GM21423 (cell line): Measurements from ENCODE around the gene MESP2.
"Not testable (repeated sequence)": the region's sequence is repeated elsewhere in the genome, so short reads cannot be mapped to it uniquely, and the experiment has no call there.

Experiments used
- ATAC-seq: cut with Tn5 transposase; IDR thresholded peaks from one replicate; pipeline ENCODE4 v1.9.1; 2021; ENCODE audit warnings: mild to moderate bottlenecking, moderate library complexity; ENCODE audit not compliant: unreplicated experiment

Gene MESP2

DNA sequence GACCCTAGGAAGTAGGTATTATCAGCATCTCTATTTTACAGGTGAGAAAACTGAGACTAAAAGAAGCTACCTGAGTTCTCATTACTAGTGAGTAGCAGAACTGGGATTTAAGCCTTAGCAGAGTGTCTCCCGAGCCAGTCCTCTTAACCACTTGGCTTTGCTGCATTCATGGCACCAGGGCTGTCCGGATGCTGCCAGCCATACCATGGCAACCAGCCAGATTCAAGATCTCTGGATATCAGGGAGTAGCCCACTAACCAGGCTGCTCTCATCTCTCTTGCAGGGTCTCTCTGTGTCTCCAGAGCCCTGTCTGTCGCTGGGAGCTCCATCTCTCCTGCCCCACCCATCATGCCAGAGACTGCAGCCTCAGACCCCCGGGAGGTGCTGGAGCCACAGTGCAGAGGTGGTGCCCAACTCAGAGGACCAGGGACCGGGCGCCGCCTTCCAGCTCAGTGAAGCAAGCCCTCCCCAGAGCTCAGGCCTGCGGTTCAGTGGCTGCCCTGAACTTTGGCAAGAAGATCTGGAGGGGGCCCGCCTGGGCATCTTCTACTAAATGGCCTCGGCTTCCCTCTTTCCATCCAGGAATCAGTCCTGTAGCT lies 1.7 kb downstream of the MESP2 start:
- no peak for ATAC-seq

DNA sequence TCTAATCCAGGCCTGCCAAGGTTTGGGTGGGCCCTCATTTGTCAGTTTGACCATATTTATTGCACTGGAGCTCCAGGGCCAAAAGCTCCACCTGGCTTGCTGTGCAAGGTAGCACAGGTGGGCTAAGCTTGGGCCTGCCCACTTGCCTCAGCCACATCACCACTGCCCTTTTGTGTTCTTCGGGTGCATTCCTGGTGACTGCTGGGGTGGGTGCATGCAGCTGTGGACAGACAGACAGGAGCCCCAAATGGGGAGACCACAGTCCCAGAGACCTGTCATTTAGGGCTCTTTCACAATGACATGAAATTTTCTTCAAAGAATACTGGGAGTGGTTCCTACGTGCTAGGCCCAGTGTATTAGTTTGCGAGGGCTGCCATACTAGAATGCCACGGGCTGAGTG lies 2.7 kb downstream of the MESP2 start:
- ATAC-seq: no peak

GRCh38 chr15:89780601-89781000 lies 4.5 kb downstream of the MESP2 start:
- ATAC-seq: no peak

GRCh38 chr15:89781055-89781454 lies 4.9 kb downstream of the MESP2 start:
- no peak for ATAC-seq

GRCh38 chr15:89781891-89782618 lies 5.9 kb downstream of the MESP2 start:
- ATAC-seq: no peak

DNA sequence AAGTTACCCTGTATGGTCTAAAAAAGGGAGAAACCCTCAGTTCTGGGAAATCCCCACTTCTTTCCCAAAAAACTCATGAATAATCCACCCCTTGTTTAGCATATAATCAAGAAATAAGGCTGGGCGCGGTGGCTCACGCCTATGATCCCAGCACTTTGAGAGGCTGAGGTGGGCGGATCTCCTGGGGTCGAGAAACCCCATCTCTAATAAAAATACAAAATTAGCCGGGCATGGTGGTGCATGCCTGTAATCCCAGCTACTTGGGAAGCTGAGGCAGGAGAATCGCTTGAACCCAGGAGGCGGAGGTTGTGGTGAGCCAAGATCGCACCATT lies 6.5 kb downstream of the MESP2 start:
- not testable (repeated sequence) for ATAC-seq

DNA sequence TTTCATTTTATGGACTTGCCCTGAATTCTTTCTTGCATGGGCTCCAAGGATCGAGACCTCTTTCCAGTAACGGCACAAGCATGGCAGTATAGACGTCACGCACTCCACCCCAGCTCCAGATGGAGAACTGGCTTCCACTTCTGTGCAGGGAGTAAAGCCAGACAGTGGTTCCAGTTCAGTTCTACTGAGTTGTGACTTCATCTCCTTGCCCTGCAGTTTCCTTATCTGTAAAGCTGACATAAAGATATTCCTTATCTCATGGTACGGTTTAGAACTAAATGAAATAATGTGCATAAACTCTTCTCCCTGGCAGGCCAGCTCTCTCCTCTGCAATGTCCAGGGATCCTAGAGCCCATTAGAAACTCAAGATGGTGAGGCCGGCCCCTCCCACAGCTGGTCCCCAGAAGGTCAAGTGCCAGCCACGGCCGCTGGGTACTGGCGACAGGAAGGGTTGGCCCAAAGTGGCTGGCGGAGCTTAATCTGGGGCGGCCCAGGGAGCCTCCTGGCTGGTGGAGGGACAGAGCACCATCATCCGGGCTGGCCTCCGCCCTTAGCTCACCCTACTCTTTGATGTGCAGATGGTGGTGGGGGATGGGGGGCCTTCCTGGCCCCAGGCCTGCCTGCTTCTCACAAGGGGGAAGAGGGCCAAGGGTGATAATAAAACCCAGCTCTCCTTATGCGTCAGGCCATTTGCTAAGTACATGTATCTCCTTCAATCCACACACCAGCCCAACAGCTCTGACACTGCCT lies 7.2 kb downstream of the MESP2 start:
- no peak for ATAC-seq

DNA sequence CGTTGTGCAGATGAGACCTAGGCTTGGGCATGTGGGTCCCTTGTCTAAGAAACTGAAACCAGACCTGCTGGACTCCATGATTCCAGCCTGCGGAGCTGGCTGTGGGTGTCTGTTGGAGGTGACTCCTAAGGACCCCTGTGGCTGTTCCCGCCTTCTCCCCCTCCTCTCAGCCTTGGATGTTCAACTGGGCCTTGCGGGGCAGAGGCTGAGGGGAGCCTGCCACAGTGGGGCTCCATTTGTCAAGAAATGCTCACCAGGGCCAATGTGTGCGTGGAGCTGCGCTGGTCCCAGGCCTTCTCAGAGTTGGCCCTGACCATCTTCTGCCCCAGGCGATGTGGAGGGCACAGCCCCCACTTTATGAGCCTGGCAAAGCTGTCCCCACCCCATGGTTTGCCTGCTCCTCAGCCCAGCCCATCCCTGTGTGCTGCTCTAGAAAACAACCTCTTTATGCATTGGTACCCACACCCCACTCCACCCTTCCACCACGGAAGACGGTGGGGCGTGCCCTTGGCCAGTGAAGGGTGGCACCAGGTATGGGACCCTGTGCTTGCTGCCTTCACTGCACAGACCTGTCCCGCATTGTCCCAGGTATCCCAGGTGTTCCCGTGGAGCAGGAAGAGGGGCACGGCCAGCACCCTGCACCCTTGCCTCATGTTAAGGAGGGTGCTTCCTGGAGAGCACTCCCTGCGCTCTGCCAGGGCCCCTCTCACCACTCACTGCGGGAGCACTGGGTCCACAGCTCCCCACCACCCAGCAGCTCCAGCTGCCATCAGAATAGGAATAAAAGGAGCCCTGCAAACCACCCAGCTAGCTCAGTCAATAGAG lies 7.9 kb downstream of the MESP2 start:
- no peak for ATAC-seq

GRCh38 chr15:89784686-89784960 lies 8.5 kb downstream of the MESP2 start:
- no peak for ATAC-seq

GRCh38 chr15:89785064-89785773 lies 9.1 kb downstream of the MESP2 start:
- no peak for ATAC-seq

DNA sequence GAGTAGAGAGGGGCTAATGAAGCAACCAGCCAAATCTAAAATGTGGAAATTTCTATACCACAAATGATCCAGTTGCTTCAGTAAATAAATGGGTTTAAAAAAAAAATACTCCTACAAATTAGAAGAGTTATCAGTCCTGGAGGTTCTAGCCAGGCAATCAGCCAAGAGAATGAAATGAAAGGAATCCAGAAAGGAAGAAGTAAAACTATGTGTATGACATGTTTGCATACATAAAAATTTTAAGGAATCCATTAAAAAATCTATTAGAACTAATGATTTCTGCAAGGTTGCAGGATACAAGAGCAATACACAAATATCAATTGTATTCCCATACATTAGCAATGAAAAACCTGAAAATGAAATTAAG lies 9.6 kb downstream of the MESP2 start:
- ATAC-seq: no peak

- ATAC-seq: no peak
These were observed 11.8 kb downstream of the MESP2 start for GRCh38 chr15:89787944-89788343.

GRCh38 chr15:89788585-89788984 lies 12.5 kb downstream of the MESP2 start:
- not testable (repeated sequence) for ATAC-seq

GRCh38 chr15:89790206-89790605 lies 14.1 kb downstream of the MESP2 start:
- no peak for ATAC-seq

DNA sequence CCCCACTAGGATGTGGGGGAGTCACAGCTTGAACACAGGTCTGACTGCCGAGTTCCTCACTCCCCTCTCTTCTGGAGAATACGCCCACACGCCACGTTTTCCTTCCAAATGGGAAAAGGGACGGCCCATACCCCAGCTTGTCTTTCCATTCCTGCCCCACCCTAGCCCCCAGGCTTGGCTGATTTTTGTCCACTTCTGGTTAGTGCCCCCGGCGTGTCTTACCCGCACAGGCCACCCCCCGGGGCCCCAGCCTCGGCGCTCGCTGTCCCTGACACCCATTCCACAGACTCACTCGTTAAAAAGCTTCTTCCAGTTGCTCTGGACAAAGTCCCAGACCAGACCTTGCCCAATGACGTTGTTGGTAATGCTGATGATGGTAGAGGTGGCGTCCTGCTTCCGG lies 14.5 kb downstream of the MESP2 start:
- ATAC-seq: no peak

DNA sequence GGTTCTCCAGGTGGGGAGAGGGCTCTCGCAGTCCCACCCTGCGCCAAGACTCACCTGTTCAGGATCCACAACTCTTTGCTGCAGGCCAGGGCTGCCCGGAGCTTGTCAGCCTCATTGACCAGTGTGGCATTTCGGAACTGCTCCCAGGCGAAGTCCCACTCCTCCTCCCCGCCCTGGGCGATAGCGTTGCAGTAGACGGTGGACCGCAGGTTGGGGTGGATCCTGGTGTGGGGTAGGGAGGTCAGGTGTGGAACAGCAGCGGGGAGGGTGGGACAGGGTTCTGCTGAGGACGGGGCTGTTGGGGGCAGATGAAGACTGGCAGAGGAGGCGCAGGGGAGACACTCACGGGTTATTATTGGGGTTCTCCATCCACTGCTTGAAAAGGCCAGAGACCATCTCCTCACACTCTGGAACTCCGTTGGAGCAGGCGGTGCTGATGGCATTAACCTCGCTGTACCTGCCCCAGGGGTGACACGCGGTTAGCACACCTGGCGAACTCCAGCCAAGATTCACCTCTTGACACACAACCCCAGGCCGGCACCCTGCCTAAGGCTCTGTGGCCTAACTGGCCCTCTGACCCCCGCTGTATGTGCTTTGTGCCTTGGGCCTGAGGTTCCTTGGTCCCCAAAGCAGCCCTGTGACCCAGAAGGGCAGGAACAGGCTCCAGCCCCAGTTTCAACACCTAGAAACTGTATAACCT lies 16.1 kb downstream of the MESP2 start:
- no peak for ATAC-seq

DNA sequence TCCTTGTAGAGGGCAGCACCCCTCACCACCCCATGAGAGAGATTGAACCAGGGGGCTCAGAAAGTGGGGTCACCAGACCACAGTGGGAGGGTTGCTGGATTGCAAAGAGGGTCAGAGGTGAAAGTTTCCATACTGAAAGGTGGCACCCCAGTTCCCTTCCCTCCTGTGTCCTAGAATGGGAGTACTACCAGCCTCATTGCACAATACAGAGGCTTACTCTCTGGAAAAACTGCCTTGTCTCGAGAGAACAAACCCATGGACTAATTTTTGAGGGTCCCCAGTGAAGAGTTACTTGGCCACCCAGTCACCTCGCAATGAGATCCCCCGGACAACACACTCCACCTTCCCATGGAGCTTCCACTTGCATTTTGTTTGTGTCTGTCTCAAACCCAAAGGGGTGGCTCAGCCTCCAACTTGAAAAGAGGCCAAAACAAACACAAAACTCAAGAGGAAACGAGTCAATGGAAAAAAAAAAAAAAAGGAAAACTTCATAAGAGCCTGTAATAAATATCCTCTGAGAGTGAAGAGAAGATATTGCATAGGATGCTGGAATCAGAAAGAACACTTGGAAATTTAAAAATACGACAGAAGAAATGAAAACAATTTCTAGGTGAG lies 18.6 kb downstream of the MESP2 start:
- ATAC-seq: no peak

DNA sequence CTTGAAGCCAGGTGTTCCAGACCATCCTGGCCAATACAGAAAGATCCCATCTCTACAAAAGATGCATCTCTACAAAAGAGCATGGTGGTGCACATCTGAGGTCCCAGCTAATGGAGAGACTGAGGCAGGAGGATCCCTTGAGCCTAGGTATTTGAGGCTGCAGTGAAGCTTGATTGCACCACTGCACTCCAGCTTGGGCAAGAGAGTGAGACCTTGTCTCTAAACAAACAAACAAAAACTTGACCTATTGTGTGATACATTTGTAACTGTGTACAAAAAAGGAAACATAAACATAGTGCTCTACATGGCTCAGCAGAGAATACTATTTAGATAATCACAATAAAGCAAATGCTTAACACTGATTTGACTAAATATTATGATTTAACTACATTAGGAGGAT lies 19.9 kb downstream of the MESP2 start:
- no peak for ATAC-seq

- ATAC-seq: no peak
These were observed 21.6 kb downstream of the MESP2 start for GRCh38 chr15:89797678-89798201.
